IgD-negative memory B cell (primary cell): Measurements from ENCODE around the gene OR10G7. TPM values are rescaled to one million over a fixed set of nuclear protein-coding genes. Genes with fewer than 3 reads are reported as not detected.

Experiments
- polyA plus RNA-seq: library from polyadenylated mRNA; unstranded; fragments of 300-500 nt; fragmentation: Illumina TruSeq; gene quantifications from one replicate; pipeline ENCODE4 v1.2.3, GENCODE V29; 2021

OR10G7 gene
- polyA plus RNA-seq, 1 donor from 2014 or later: not detected

Other genes with a start within 250 kb of the OR10G7 start
- not detected for gene OR6M1, start 235.0 kb downstream of the OR10G7 start, polyA plus RNA-seq
- gene TMEM225, start 155.7 kb downstream of the OR10G7 start, polyA plus RNA-seq: not detected
- gene OR8D4, start 139.2 kb downstream of the OR10G7 start, polyA plus RNA-seq: not detected
- gene OR4D5, start 101.7 kb downstream of the OR10G7 start, polyA plus RNA-seq: not detected
- not detected for gene OR6T1, start 97.5 kb downstream of the OR10G7 start, polyA plus RNA-seq
- gene OR10S1, start 63.5 kb downstream of the OR10G7 start, polyA plus RNA-seq: not detected
- not detected for gene OR10G6, start 46.2 kb downstream of the OR10G7 start, polyA plus RNA-seq
- gene OR10G4, start 28.3 kb downstream of the OR10G7 start, polyA plus RNA-seq: not detected
- not detected for gene OR10G9, start 18.3 kb downstream of the OR10G7 start, polyA plus RNA-seq
- gene OR10G8, start 14.5 kb downstream of the OR10G7 start, polyA plus RNA-seq: not detected
- 12.8 TPM for gene VWA5A, start 74.1 kb upstream of the OR10G7 start, polyA plus RNA-seq
- not detected for gene OR10D3, start 142.0 kb upstream of the OR10G7 start, polyA plus RNA-seq
- gene OR8G1, start 199.8 kb upstream of the OR10G7 start, polyA plus RNA-seq: not detected
- gene OR8G5, start 215.1 kb upstream of the OR10G7 start, polyA plus RNA-seq: not detected